Ectodermal cell (in vitro differentiated cells): ENCODE results near the gene CHST7. TPM values are rescaled to one million over a fixed set of nuclear protein-coding genes. Genes with fewer than 3 reads are reported as not detected.
A peak's percentile ranks its signal among the peaks of the same experiment; 100 is the strongest.
"Not testable (repeated sequence)": the region's sequence is repeated elsewhere in the genome, so short reads cannot be mapped to it uniquely, and the experiment has no call there.

Source experiments
- H3K27ac ChIP-seq: 2 replicates; pipeline ENCODE4 v1.7.0; 2013; ENCODE audit warnings: mild to moderate bottlenecking, low read depth, low read length; ENCODE audit not compliant: insufficient read depth, poor library complexity, severe bottlenecking
- H3K27me3 ChIP-seq: 2 replicates; pipeline ENCODE4 v1.7.0; 2013; ENCODE audit warnings: mild to moderate bottlenecking, low read length; ENCODE audit not compliant: insufficient read depth, control insufficient read depth, poor library complexity, severe bottlenecking
- H3K36me3 ChIP-seq: one replicate; pipeline ENCODE4 v1.7.0; 2013; ENCODE audit warnings: low read length; ENCODE audit not compliant: control insufficient read depth, insufficient read depth
- H3K4me1 ChIP-seq: one replicate; pipeline ENCODE4 v1.7.0; 2013; ENCODE audit warnings: low read length; ENCODE audit not compliant: control insufficient read depth, insufficient read depth
- H3K4me3 ChIP-seq: 2 replicates; pipeline ENCODE4 v1.7.0; 2013; ENCODE audit warnings: low read depth, low read length, control low read depth; ENCODE audit not compliant: insufficient read depth
- H3K9me3 ChIP-seq: 2 replicates; pipeline ENCODE4 v1.7.0; 2013; ENCODE audit warnings: mild to moderate bottlenecking, low read length, moderate library complexity; ENCODE audit not compliant: control insufficient read depth
- WGBS, 2 experiments: methylation state at CpG; one replicate each; pipeline ENCODE4 v1.1.7; 2013; ENCODE audit warnings: missing lambda C conversion rate in 2 of 2; 5-methylcytosine and 5-hydroxymethylcytosine counted together
- polyA plus RNA-seq, 4 experiments: library from polyadenylated mRNA; stranded (reverse); fragments of 50-300 nt; gene quantifications; one replicate each; pipeline ENCODE4 v1.2.3, GENCODE V29; 2013

Gene CHST7
- 3.2 TPM for polyA plus RNA-seq (2013, experiment 1 of 4)
- polyA plus RNA-seq (2013, experiment 2 of 4): 2.5 TPM
- 2.7 TPM for polyA plus RNA-seq (2013, experiment 3 of 4)
- polyA plus RNA-seq (2013, experiment 4 of 4): 3.0 TPM

- Histone ChIP-seq H3K27me3 (peaks cover 21% of the 10 kb centered on the region), H3K9me3 (no peaks in the 10 kb centered on the region), H3K36me3 (no peaks in the 10 kb centered on the region), H3K27ac (no peak within 1 kb of the TSS), H3K4me3 (peak within 1 kb of the TSS; percentile 57), H3K4me1 (peaks cover 6% of the 10 kb centered on the region)
- 1% methylated on average over 34 of the region's 35 CpGs for WGBS, 2 experiments
Observed at GRCh38 chrX:46573331-46573891, at the start of gene CHST7. Gene CHST7 (plus strand): TSS chrX:46573765. CDS start chrX:46573932, 167 bp downstream.

GRCh38 chrX:46528640-46529039 is 44.9 kb upstream of the CHST7 start:
- not testable (repeated sequence) for H3K4me3 ChIP-seq, H3K36me3 ChIP-seq, H3K27ac ChIP-seq, H3K9me3 ChIP-seq, H3K27me3 ChIP-seq, H3K4me1 ChIP-seq
- WGBS, 2 experiments: 97% methylated on average over 3 to 6 of the region's 6 CpGs

- H3K4me3 ChIP-seq, H3K27me3 ChIP-seq, H3K36me3 ChIP-seq, H3K27ac ChIP-seq, H3K9me3 ChIP-seq, H3K4me1 ChIP-seq: not testable (repeated sequence)
- 72 to 82% methylated on average over 6 to 12 of the region's 12 CpGs for WGBS, 2 experiments
Observed at GRCh38 chrX:46529740-46530403, 43.7 kb upstream of the CHST7 start.

- 89% methylated on average over 1 of the region's 1 CpG; no CpG with 5 or more reads in 1 of the 2 experiments for WGBS, 2 experiments
- H3K36me3 ChIP-seq, H3K27me3 ChIP-seq, H3K27ac ChIP-seq, H3K9me3 ChIP-seq, H3K4me3 ChIP-seq, H3K4me1 ChIP-seq: not testable (repeated sequence)
Observed at GRCh38 chrX:46530404-46530908, 43.1 kb upstream of the CHST7 start.

- 93 to 100% methylated on average over 1 to 3 of the region's 3 CpGs for WGBS, 2 experiments
- no peaks in the 10 kb centered on the region for H3K36me3 ChIP-seq
- no peaks in the 10 kb centered on the region for H3K9me3 ChIP-seq
- H3K27me3 ChIP-seq: no peaks in the 10 kb centered on the region
- no peak overlapping the region for H3K4me3 ChIP-seq
- H3K4me1 ChIP-seq: no peaks in the 10 kb centered on the region
- no peak overlapping the region for H3K27ac ChIP-seq
Observed at GRCh38 chrX:46531442-46531841, 42.1 kb upstream of the CHST7 start.

- no peaks in the 10 kb centered on the region for H3K27me3 ChIP-seq
- H3K36me3 ChIP-seq: no peaks in the 10 kb centered on the region
- H3K4me1 ChIP-seq: peaks cover 3% of the 10 kb centered on the region
- no peak overlapping the region for H3K4me3 ChIP-seq
- H3K9me3 ChIP-seq: no peaks in the 10 kb centered on the region
- 81 to 100% methylated on average over 2 of the region's 2 CpGs for WGBS, 2 experiments
- H3K27ac ChIP-seq: no peak overlapping the region
Observed at GRCh38 chrX:46543441-46543840, 30.1 kb upstream of the CHST7 start.

- H3K4me3 ChIP-seq: peak overlapping the region; percentile 92
- H3K9me3 ChIP-seq, H3K27ac ChIP-seq, H3K27me3 ChIP-seq, H3K36me3 ChIP-seq, H3K4me1 ChIP-seq: not testable (repeated sequence)
- WGBS, 2 experiments: 72 to 77% methylated on average over 7 of the region's 7 CpGs
Observed at GRCh38 chrX:46544527-46544926, 29.0 kb upstream of the CHST7 start.

- Histone ChIP-seq H3K9me3 (no peaks in the 10 kb centered on the region), H3K27ac (no peak within 1 kb of the TSS), H3K4me3 (peak within 1 kb of the TSS; percentile 92), H3K27me3 (no peaks in the 10 kb centered on the region), H3K36me3 (no peaks in the 10 kb centered on the region), H3K4me1 (peaks cover 3% of the 10 kb centered on the region)
- 0% methylated on average over 57 of the region's 57 CpGs for WGBS, 2 experiments
Observed at GRCh38 chrX:46545111-46546005, 28.2 kb upstream of the CHST7 start, which contains the start of gene ZNF674. Gene ZNF674 (minus strand): TSS chrX:46545421. CDS start chrX:46542087, 3,334 bp downstream.

- WGBS, 2 experiments: 91 to 94% methylated on average over 6 of the region's 6 CpGs
- Histone ChIP-seq H3K27ac (no peak overlapping the region), H3K36me3 (no peaks in the 10 kb centered on the region), H3K4me3 (no peak overlapping the region), H3K27me3 (no peaks in the 10 kb centered on the region), H3K4me1 (peaks cover 3% of the 10 kb centered on the region), H3K9me3 (no peaks in the 10 kb centered on the region)
Observed at GRCh38 chrX:46547857-46548256, 25.7 kb upstream of the CHST7 start.

GRCh38 chrX:46549914-46550313 is 23.7 kb upstream of the CHST7 start:
- Histone ChIP-seq H3K36me3 (no peaks in the 10 kb centered on the region), H3K4me1 (peaks cover 3% of the 10 kb centered on the region), H3K27ac (no peak overlapping the region), H3K27me3 (no peaks in the 10 kb centered on the region), H3K4me3 (no peak overlapping the region), H3K9me3 (no peaks in the 10 kb centered on the region)
- 89 to 96% methylated on average over 1 of the region's 1 CpG for WGBS, 2 experiments
